Upper lobe of left lung (tissue), 6 donors: ENCODE data around the gene DMTF1. TPM values are rescaled to one million over a fixed set of nuclear protein-coding genes. Genes with fewer than 3 reads are reported as not detected.

Source experiments
- ATAC-seq, 2 donors: fragments of 200-7000 bp; cut with Tn5 transposase; one replicate each; pipeline ENCODE4 v1.9.1; 2022; ENCODE audit warnings: mild to moderate bottlenecking in 2 of 2, moderate library complexity in 2 of 2; ENCODE audit not compliant: low FRiP score in 2 of 2
- DNase-seq, 2 donors: peaks; one replicate each; pipeline ENCODE4 v3.0.0-alpha.2; 2019 to 2020
- H3K27ac ChIP-seq, 4 donors: fragments of 200-600 bp; sonication (generic); one replicate each; pipeline ENCODE4 v1.5.1; 2016 to 2019
- H3K27me3 ChIP-seq, 4 donors: fragments of 200-600 bp; sonication (generic); one replicate each; pipeline ENCODE4 v1.5.1; 2017 to 2019
- H3K36me3 ChIP-seq, 4 donors: fragments of 200-600 bp; sonication (generic); one replicate each; pipeline ENCODE4 v1.5.1; 2016 to 2019
- H3K4me1 ChIP-seq, 4 donors: fragments of 200-600 bp; sonication (generic); one replicate each; pipeline ENCODE4 v1.5.1; 2018 to 2019
- H3K4me3 ChIP-seq, 4 donors: fragments of 200-600 bp; sonication (generic); one replicate each; pipeline ENCODE4 v1.5.1; 2017 to 2019; ENCODE audit warnings: mild to moderate bottlenecking in 2 of 4, moderate library complexity in 1 of 4
- H3K9me3 ChIP-seq, 4 donors: fragments of 200-600 bp; sonication (generic); one replicate each; pipeline ENCODE4 v1.5.1; 2018 to 2019
- EP300 ChIP-seq, 4 donors: sonication (generic); formaldehyde crosslinking; IDR thresholded peaks; one replicate each; pipeline ENCODE4 v1.5.1; 2017; ENCODE audit warnings: antibody characterized with exemption in 4 of 4, control low read depth in 2 of 4
- POLR2A ChIP-seq, 4 donors: fragments of 450-650 bp; IDR thresholded peaks; one replicate each; pipeline ENCODE4 v1.5.1; 2016 to 2017; ENCODE audit warnings: antibody characterized with exemption in 4 of 4, mild to moderate bottlenecking in 2 of 4
- POLR2AphosphoS5 ChIP-seq, 2 donors: sonication (generic); formaldehyde crosslinking; IDR thresholded peaks; one replicate each; pipeline ENCODE4 v1.5.1; 2017; ENCODE audit warnings: antibody characterized with exemption in 2 of 2
- WGBS, 2 donors: methylation state at CpG; one replicate each; pipeline ENCODE4 v1.1.5; 2017 to 2018; 5-methylcytosine and 5-hydroxymethylcytosine counted together
- total RNA-seq, 6 donors: library from RNA; depleted of rRNA in 4 of 6; stranded (reverse); fragments of >200 nt in 4 of 6; gene quantifications; one replicate each; pipeline versions ENCODE4 v1.1.0 to v1.2.1, GENCODE V29; 2016 to 2021
- TF ChIP-seq, protein P1 (sequence below), 6 experiments: fragments of 450-650 bp in 4 of 6; fragments of 200-600 bp in 2 of 6; sonication (generic) in 2 of 6; IDR thresholded peaks; one replicate each; pipeline ENCODE4 v1.5.1; 2016 to 2019; ENCODE audit warnings: antibody characterized with exemption in 6 of 6
- donor health status: DM: no; HTN: no; CAD: no; lungs with moderate emphysema.
- donor health status: DM: no; HTN: yes; CAD: no; lungs with severe emphysema.

DMTF1 gene
- total RNA-seq, 6 donors from 2014 or later = 51.8 to 258 (median 77.7) TPM

DNA sequence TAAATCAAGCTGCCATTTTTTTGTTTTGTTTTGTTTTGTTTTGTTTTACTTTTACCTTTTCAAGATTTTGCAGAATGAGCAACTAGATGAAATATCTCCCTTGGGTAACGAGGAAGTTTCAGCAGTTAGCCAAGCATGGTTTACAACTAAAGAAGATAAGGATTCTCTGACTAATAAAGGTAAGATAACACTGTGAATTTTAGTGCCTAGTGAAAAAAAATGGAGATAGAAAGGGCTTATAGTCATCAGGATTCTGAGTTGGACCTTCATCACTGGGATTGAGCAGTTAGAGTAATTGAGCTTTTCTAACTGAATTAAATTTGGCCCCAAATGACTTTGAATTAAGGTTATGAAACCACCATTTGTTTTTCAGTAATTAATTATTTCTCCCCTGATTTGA is 21.2 kb downstream of the DMTF1 start:
- 93 to 96% methylated on average over 1 of the region's 1 CpG for WGBS, 2 donors
- ATAC-seq = no peak
- DNase-seq = no peak
- Histone ChIP-seq H3K4me1 (no peaks in the 10 kb centered on the region), H3K27ac (no peak overlapping the region), H3K27me3 (no peaks in the 10 kb centered on the region), H3K36me3 (peaks cover 18 to 87% (median 52%) of the 10 kb centered on the region in 4 donors), H3K4me3 (no peak overlapping the region), H3K9me3 (no peaks in the 10 kb centered on the region)
- TF ChIP-seq POLR2A (IDR thresholded peaks at IDR 0.05) (no peak), EP300 (IDR thresholded peaks at IDR 0.05) (no peak), POLR2AphosphoS5 (IDR thresholded peaks at IDR 0.05) (no peak)
- TF ChIP-seq, protein P1, sequence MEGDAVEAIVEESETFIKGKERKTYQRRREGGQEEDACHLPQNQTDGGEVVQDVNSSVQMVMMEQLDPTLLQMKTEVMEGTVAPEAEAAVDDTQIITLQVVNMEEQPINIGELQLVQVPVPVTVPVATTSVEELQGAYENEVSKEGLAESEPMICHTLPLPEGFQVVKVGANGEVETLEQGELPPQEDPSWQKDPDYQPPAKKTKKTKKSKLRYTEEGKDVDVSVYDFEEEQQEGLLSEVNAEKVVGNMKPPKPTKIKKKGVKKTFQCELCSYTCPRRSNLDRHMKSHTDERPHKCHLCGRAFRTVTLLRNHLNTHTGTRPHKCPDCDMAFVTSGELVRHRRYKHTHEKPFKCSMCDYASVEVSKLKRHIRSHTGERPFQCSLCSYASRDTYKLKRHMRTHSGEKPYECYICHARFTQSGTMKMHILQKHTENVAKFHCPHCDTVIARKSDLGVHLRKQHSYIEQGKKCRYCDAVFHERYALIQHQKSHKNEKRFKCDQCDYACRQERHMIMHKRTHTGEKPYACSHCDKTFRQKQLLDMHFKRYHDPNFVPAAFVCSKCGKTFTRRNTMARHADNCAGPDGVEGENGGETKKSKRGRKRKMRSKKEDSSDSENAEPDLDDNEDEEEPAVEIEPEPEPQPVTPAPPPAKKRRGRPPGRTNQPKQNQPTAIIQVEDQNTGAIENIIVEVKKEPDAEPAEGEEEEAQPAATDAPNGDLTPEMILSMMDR (IDR thresholded peaks at IDR 0.05) = no peak

DNA sequence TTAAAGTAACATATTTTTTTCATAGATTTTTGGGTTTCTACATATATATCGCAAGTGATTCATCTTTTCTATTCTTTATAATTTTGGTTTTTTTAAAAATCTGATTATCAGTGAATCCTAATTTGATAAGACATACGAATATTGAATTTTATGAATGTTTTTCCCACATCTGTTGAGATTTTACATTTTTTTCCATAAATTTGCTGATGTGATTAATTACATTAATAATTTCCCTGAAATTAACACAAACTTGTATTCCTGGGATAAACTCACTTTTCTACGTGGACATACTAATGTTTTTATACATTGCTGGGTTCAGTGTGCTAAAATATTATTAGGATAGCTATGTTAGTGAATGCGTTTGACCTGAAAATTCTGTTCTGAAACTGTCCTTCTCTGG is 26.1 kb downstream of the DMTF1 start:
- WGBS, 2 donors = 95% methylated on average over 4 of the region's 4 CpGs
- peaks cover 9 to 80% (median 34%) of the 10 kb centered on the region in 4 donors for H3K36me3 ChIP-seq
- no peak for ATAC-seq

DNA sequence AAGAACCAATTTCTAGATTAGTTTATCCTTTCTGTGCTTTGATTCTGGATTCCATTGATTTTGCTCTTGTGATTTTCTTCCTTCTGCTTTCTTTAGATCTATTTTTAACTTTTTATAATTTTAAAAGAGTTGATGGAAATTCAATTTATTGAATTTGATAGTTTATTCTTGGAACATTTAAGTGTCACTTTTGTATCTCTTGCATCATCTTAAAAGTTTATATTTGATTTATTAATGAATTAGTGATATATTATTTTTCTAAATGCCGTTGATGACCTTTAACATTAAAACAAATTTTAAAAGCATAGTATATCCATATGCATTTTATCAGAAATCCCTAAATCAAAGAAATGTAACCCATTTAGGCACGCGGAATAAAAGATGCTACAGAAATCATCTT is 26.9 kb downstream of the DMTF1 start:
- ATAC-seq (no peak), DNase-seq (no peak)
- TF ChIP-seq EP300 (IDR thresholded peaks at IDR 0.05) (no peak), POLR2A (IDR thresholded peaks at IDR 0.05) (no peak), POLR2AphosphoS5 (IDR thresholded peaks at IDR 0.05) (no peak)
- TF ChIP-seq, protein P1 (IDR thresholded peaks at IDR 0.05) = no peak
- H3K4me3 ChIP-seq = no peak overlapping the region
- H3K4me1 ChIP-seq = no peaks in the 10 kb centered on the region
- WGBS, 2 donors = 94 to 96% methylated on average over 3 of the region's 3 CpGs
- no peak overlapping the region for H3K27ac ChIP-seq
- no peaks in the 10 kb centered on the region for H3K27me3 ChIP-seq
- peaks cover 9 to 80% (median 32%) of the 10 kb centered on the region in 4 donors for H3K36me3 ChIP-seq
- H3K9me3 ChIP-seq = no peaks in the 10 kb centered on the region

More for the DNA sequence above, 26.1 kb downstream of the DMTF1 start:
- TF ChIP-seq EP300 (IDR thresholded peaks at IDR 0.05) (no peak), POLR2A (IDR thresholded peaks at IDR 0.05) (no peak), POLR2AphosphoS5 (IDR thresholded peaks at IDR 0.05) (no peak)
- TF ChIP-seq, protein P1 (IDR thresholded peaks at IDR 0.05) = no peak
- Histone ChIP-seq H3K4me3 (no peak overlapping the region), H3K4me1 (no peaks in the 10 kb centered on the region), H3K27ac (no peak overlapping the region), H3K9me3 (no peaks in the 10 kb centered on the region), H3K27me3 (no peaks in the 10 kb centered on the region)
- DNase-seq = no peak

- H3K9me3 ChIP-seq = no peaks in the 10 kb centered on the region
- DNase-seq (no peak), ATAC-seq (no peak)
- no peaks in the 10 kb centered on the region for H3K27me3 ChIP-seq
- no peaks in the 10 kb centered on the region for H3K4me1 ChIP-seq
- TF ChIP-seq EP300 (IDR thresholded peaks at IDR 0.05) (no peak), POLR2AphosphoS5 (IDR thresholded peaks at IDR 0.05) (no peak), POLR2A (IDR thresholded peaks at IDR 0.05) (no peak)
- TF ChIP-seq, protein P1 (IDR thresholded peaks at IDR 0.05) = no peak
- H3K27ac ChIP-seq = no peak overlapping the region
- H3K4me3 ChIP-seq = no peak overlapping the region
- H3K36me3 ChIP-seq = peaks cover 5 to 100% (median 45%) of the 10 kb centered on the region in 4 donors
- 88 to 95% methylated on average over 2 of the region's 2 CpGs for WGBS, 2 donors
Observed at GRCh38 chr7:87187120-87187519, 34.9 kb downstream of the DMTF1 start.

DNA sequence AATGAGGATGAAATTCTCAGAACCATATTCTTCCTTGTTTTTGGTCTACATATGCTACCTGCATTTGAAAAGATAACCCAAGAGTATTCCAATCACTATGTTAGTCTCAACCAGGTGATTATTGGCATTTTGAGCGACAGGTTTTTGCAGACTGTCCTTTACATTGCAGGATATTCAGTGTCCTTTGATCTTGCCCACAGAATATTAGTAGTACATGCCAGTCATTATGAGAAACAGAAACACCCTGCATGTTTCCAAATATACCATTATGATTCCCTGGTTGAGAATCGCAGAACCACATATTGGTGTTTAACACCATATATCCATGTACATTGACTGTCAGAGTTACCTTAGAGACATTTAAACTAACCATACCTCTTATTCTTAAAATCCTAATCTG is 36.7 kb downstream of the DMTF1 start:
- 96 to 97% methylated on average over 2 of the region's 2 CpGs for WGBS, 2 donors
- DNase-seq (no peak), ATAC-seq (no peak)
- H3K4me3 ChIP-seq = no peak overlapping the region
- TF ChIP-seq, protein P1 (IDR thresholded peaks at IDR 0.05) = no peak
- TF ChIP-seq EP300 (IDR thresholded peaks at IDR 0.05) = no peak
- TF ChIP-seq POLR2A (IDR thresholded peaks at IDR 0.05) = no peak
- TF ChIP-seq POLR2AphosphoS5 (IDR thresholded peaks at IDR 0.05) = no peak
- no peaks in the 10 kb centered on the region for H3K4me1 ChIP-seq
- H3K9me3 ChIP-seq = no peaks in the 10 kb centered on the region
- peaks cover 0 to 100% (median 47%) of the 10 kb centered on the region in 4 donors for H3K36me3 ChIP-seq
- H3K27me3 ChIP-seq = no peaks in the 10 kb centered on the region
- H3K27ac ChIP-seq = no peak overlapping the region
